ENCODE data around the gene SMIM24. TPM values are rescaled to one million over a fixed set of nuclear protein-coding genes. Genes with fewer than 3 reads are reported as not detected.

SMIM24 gene
- polyA plus RNA-seq, 2 of the 4 experiments (the other 2 are of a cell fraction): 1.0 to 1.2 TPM

- POLR2A ChIA-PET: no interaction called here
- Histone ChIP-seq H3K4me1 (peaks cover 63% of the 10 kb centered on the region), H3K4me2 (peak overlapping the region; percentile 82), H3K27ac (peak overlapping the region; percentile 91 to 95), H3K9me3 (no peaks in the 10 kb centered on the region), H3K4me3 (no peak overlapping the region)
- WGBS (ENCODE audit: missing lambda C conversion rate): 83% methylated on average over 13 of the region's 15 CpGs
- ATAC-seq: no peak
- TF ChIP-seq EHF (CRISPR knock-in tag; IDR thresholded peaks at IDR 0.05) (0 out of 2 replicates have a peak, but pooled peaks have one; percentile 10), BHLHE40 (IDR thresholded peaks at IDR 0.05; ENCODE audit: low read depth, low read length) (no peak), CBX8 (IDR thresholded peaks at IDR 0.05) (no peak), ZFP36 (IDR thresholded peaks at IDR 0.05; ENCODE audit: borderline replicate concordance, partially characterized antibody) (peak; percentile 15), CHD4 (IDR thresholded peaks at IDR 0.05; ENCODE audit: borderline replicate concordance) (no peak), ELK1 (IDR thresholded peaks at IDR 0.05; ENCODE audit: low read depth, low read length) (no peak), HOXB5 (CRISPR knock-in tag; IDR thresholded peaks at IDR 0.05) (peak; percentile 49; the same call in 1 of the 2 replicates), PHF8 (IDR thresholded peaks at IDR 0.05; ENCODE audit: borderline replicate concordance, low read depth) (no peak)
- FAIRE-seq: no peak
- DNase-seq (ENCODE audit: low read depth in 1 of 2, low spot score in 1 of 2): no peak
- CTCF ChIA-PET: interaction anchor here (1.3 to 3.1 kb wide), 3 partner anchors 8 to 13 kb away, joined by 3 to 18 read pairs (median 15); no protein-coding TSS in a partner anchor
Measured at GRCh38 chr19:3459965-3460582, 20.3 kb downstream of the SMIM24 start.

- peak; percentile 49 to 66 for ATAC-seq
- Histone ChIP-seq H3K4me3 (no peak overlapping the region), H3K4me1 (peaks cover 55% of the 10 kb centered on the region), H3K4me2 (peak overlapping the region; percentile 82), H3K9me3 (no peaks in the 10 kb centered on the region), H3K27ac (peak overlapping the region; percentile 91 to 95)
- POLR2A ChIA-PET: interaction anchor here (0.5 kb wide), 1 partner anchor 26 kb away, joined by 4 read pairs; no protein-coding TSS in a partner anchor
- no peak for FAIRE-seq
- peak; percentile 78 to 93 for DNase-seq (ENCODE audit: low read depth in 1 of 2, low spot score in 1 of 2)
- TF ChIP-seq ZSCAN20 (CRISPR knock-in tag; IDR thresholded peaks at IDR 0.05) (no peak), MAX (IDR thresholded peaks at IDR 0.05) (peak; percentile 36; the same call in 1 of the 2 replicates), HOXB5 (CRISPR knock-in tag; IDR thresholded peaks at IDR 0.05) (0 out of 2 replicates have a peak, but pooled peaks have one; percentile 24), RNF2 (IDR thresholded peaks at IDR 0.05; ENCODE audit: borderline replicate concordance, low read depth) (no peak), FOXS1 (CRISPR knock-in tag; IDR thresholded peaks at IDR 0.05) (0 out of 2 replicates have a peak, but pooled peaks have one; percentile 15), GATA3 (IDR thresholded peaks at IDR 0.05; ENCODE audit: borderline replicate concordance) (peak; percentile 32; the same call in 1 of the 2 replicates), MAFK (IDR thresholded peaks at IDR 0.05; ENCODE audit: partially characterized antibody) (peak; percentile 97)
- 33% methylated on average over 14 of the region's 26 CpGs for WGBS (ENCODE audit: missing lambda C conversion rate)
- CTCF ChIA-PET: interaction anchor here (0.9 to 3.1 kb wide), 3 partner anchors 11 to 19 kb away, joined by 4 to 18 read pairs (median 15); no protein-coding TSS in a partner anchor
Measured at GRCh38 chr19:3459089-3459881, 21.0 kb downstream of the SMIM24 start.

GRCh38 chr19:3458229-3459088 is 21.9 kb downstream of the SMIM24 start:
- WGBS (ENCODE audit: missing lambda C conversion rate): 64% methylated on average over 11 of the region's 19 CpGs
- 0 out of 2 replicates have a peak, but pooled peaks have one; percentile 29 for TF ChIP-seq RCOR1 (IDR thresholded peaks at IDR 0.05; ENCODE audit: low read depth, low read length)
- no peak for TF ChIP-seq BHLHE40 (IDR thresholded peaks at IDR 0.05; ENCODE audit: low read depth, low read length)
- TF ChIP-seq ZFP36 (IDR thresholded peaks at IDR 0.05; ENCODE audit: borderline replicate concordance, partially characterized antibody): peak; percentile 86
- peak; percentile 12; the same call in 1 of the 2 replicates for TF ChIP-seq MAX (IDR thresholded peaks at IDR 0.05)
- 0 out of 5 replicates have a peak, but pooled peaks of 1 of the 2 experiments have one; percentile 6 for TF ChIP-seq JUN (IDR thresholded peaks at IDR 0.05)
- 0 out of 2 replicates have a peak, but pooled peaks have one; percentile 30 for TF ChIP-seq KDM1A (IDR thresholded peaks at IDR 0.05; ENCODE audit: low read depth)
- CTCF ChIA-PET: interaction anchor here (0.9 to 3.1 kb wide), 3 partner anchors 12 to 18 kb away, joined by 4 to 18 read pairs (median 4); no protein-coding TSS in a partner anchor
- H3K9me3 ChIP-seq: no peaks in the 10 kb centered on the region
- H3K4me2 ChIP-seq: peak overlapping the region; percentile 82
- H3K27ac ChIP-seq: peak overlapping the region; percentile 91 to 95
- DNase-seq (ENCODE audit: low read depth in 1 of 2, low spot score in 1 of 2) (peak in 1 of 2 experiments; percentile 86), FAIRE-seq (no peak), ATAC-seq (peak; percentile 45 to 63; a peak in 5 of 6 replicates)
- POLR2A ChIA-PET: interaction anchor here (0.5 kb wide), 1 partner anchor 26 kb away, joined by 4 read pairs; no protein-coding TSS in a partner anchor
- peaks cover 50% of the 10 kb centered on the region for H3K4me1 ChIP-seq
- no peak overlapping the region for H3K4me3 ChIP-seq

All from A549 (cell line).